ENCODE data around the gene FRS2.

GRCh38 chr12:69508621-69509020 is 38.4 kb downstream of the FRS2 start:
- no peak for TF ChIP-seq TAF1 (IDR thresholded peaks at IDR 0.05; ENCODE audit: low read depth, low read length)
- no peak for TF ChIP-seq POLR2A (IDR thresholded peaks at IDR 0.05; ENCODE audit: low read depth, low read length)
- TF ChIP-seq POLR2AphosphoS5 (IDR thresholded peaks at IDR 0.05; ENCODE audit: low read depth, low read length): no peak
- no peak for TF ChIP-seq POU2F2 (IDR thresholded peaks at IDR 0.05; ENCODE audit: low read depth, low read length)
- TF ChIP-seq SPI1 (IDR thresholded peaks at IDR 0.05; ENCODE audit: low read depth, low read length): no peak

Data from GM12891 (cell line).